Smooth muscle cell of the pulmonary artery (primary cell): ENCODE data around the gene INO80C. TPM values are rescaled to one million over a fixed set of nuclear protein-coding genes. Genes with fewer than 3 reads are reported as not detected.

Source experiments
- total RNA-seq: library from RNA; depleted of rRNA; stranded (reverse); fragments of >200 nt; gene quantifications from 2 replicates; pipeline ENCODE4 v1.2.3, GENCODE V29; 2014

The INO80C gene, protein sequence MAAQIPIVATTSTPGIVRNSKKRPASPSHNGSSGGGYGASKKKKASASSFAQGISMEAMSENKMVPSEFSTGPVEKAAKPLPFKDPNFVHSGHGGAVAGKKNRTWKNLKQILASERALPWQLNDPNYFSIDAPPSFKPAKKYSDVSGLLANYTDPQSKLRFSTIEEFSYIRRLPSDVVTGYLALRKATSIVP
- total RNA-seq = 2.7 and 6.5 TPM in 2 replicates

GRCh38 chr18:35497370-35498197, at the start of gene INO80C:
Gene INO80C (minus strand): TSS chr18:35497960. CDS start chr18:35497874, 86 bp downstream.

Other genes starting within 250 kb of the INO80C start
- 20.7 and 21.9 TPM in 2 replicates for gene ZSCAN30, start 207.7 kb downstream of the INO80C start, total RNA-seq
- gene ZNF24, start 153.5 kb downstream of the INO80C start, total RNA-seq = 22.3 and 26.8 TPM in 2 replicates
- gene ZNF396, start 120.6 kb downstream of the INO80C start, total RNA-seq = 1.9 and 3.5 TPM in 2 replicates
- 89.1 and 363 TPM in 2 replicates for gene GALNT1, start 83.8 kb upstream of the INO80C start, total RNA-seq